Measurements from ENCODE around the gene KLK6.

GRCh38 chr19:50928831-50929230 lies 40.6 kb downstream of the KLK6 start:
- TF ChIP-seq, protein P1, sequence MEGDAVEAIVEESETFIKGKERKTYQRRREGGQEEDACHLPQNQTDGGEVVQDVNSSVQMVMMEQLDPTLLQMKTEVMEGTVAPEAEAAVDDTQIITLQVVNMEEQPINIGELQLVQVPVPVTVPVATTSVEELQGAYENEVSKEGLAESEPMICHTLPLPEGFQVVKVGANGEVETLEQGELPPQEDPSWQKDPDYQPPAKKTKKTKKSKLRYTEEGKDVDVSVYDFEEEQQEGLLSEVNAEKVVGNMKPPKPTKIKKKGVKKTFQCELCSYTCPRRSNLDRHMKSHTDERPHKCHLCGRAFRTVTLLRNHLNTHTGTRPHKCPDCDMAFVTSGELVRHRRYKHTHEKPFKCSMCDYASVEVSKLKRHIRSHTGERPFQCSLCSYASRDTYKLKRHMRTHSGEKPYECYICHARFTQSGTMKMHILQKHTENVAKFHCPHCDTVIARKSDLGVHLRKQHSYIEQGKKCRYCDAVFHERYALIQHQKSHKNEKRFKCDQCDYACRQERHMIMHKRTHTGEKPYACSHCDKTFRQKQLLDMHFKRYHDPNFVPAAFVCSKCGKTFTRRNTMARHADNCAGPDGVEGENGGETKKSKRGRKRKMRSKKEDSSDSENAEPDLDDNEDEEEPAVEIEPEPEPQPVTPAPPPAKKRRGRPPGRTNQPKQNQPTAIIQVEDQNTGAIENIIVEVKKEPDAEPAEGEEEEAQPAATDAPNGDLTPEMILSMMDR (IDR thresholded peaks at IDR 0.05; ENCODE audit: insufficient read depth, low read length, poor library complexity, severe bottlenecking): no peak
- TF ChIP-seq EZH2phosphoT487 (conservative IDR thresholded peaks at IDR 0.05; ENCODE audit: low read length): no peak
